ENCODE data around the gene CAPN8.
"Not testable (repeated sequence)": the region's sequence is repeated elsewhere in the genome, so short reads cannot be mapped to it uniquely, and the experiment has no call there.

CAPN8 gene

DNA sequence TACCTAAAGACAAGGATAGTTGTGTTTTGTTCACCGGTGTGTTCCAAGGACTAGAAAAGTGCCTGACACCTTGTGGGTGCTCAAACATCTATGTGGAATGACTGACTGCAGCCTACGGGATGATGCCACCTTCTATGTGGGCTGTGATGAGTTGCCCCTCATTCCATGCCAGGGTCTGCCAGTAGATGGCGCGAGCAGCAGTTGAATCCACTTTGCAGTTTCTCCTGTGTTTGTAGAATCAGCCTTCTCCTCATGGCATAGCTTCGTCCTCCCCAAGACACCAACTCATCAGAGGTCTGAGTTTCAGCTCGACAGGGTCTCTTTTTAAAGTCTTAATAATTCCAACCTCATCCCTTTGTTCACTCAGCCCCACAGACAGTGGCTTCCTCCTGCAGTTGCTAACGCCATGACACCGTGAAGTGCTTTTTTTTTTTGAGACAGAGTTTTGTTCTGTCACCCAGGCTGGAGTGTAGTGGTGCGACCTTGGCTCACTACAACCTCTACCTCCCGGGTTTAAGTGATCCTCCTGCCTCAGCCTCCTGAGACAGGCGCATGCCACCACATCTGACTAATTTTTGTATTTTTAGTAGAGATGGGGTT lies 133.7 kb downstream of the CAPN8 start:
- Histone ChIP-seq H3K36me3 (ENCODE audit: insufficient read depth, insufficient read length, low read length) (no peaks in the 10 kb centered on the region), H3K9ac (ENCODE audit: insufficient read length, low read depth) (no peak overlapping the region), H3K9me3 (ENCODE audit: insufficient read depth, low read length) (no peaks in the 10 kb centered on the region), H3K4me3 (ENCODE audit: insufficient read length, low read depth) (no peak overlapping the region), H3K27me3 (ENCODE audit: insufficient read depth, insufficient read length) (no peaks in the 10 kb centered on the region), H3K4me1 (ENCODE audit: insufficient read depth, insufficient read length) (no peaks in the 10 kb centered on the region)
- TF ChIP-seq SUZ12 (IDR thresholded peaks at IDR 0.05; ENCODE audit: extremely low read depth, insufficient read depth, insufficient read length), result no peak
- no peak for TF ChIP-seq ZNF274 (IDR thresholded peaks at IDR 0.05; ENCODE audit: low read depth, low read length)
- TF ChIP-seq YY1 (IDR thresholded peaks at IDR 0.05; ENCODE audit: insufficient read depth, insufficient read length), result no peak
- peak; percentile 66 for DNase-seq (ENCODE audit: low read depth, low spot score)

DNA sequence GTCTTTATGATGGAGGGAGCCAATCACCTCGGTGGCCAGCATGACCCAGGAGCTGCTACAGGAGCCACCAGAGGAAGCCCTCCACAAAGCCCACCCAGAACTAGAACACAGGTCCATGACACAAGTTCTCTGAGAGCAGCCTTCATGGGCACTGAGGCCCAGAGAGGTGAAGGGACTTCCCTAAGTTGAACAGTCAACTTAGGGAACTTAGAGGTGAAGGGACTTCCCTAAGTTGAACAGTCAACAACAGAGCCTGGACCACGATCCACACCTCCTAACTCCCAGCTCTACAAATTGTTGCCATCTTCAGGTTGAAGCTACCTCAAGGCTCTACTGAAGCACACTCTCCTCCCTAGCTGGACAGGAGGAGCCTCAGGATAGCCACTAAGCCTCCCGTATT lies 139.5 kb downstream of the CAPN8 start:
- no peak for DNase-seq (ENCODE audit: low read depth, low spot score)
- Histone ChIP-seq H3K36me3 (ENCODE audit: insufficient read depth, insufficient read length, low read length) (no peaks in the 10 kb centered on the region), H3K27me3 (ENCODE audit: insufficient read depth, insufficient read length) (no peaks in the 10 kb centered on the region), H3K4me3 (ENCODE audit: insufficient read length, low read depth) (no peak overlapping the region), H3K4me1 (ENCODE audit: insufficient read depth, insufficient read length) (no peaks in the 10 kb centered on the region), H3K9me3 (ENCODE audit: insufficient read depth, low read length) (no peaks in the 10 kb centered on the region), H3K9ac (ENCODE audit: insufficient read length, low read depth) (no peak overlapping the region)
- TF ChIP-seq YY1 (IDR thresholded peaks at IDR 0.05; ENCODE audit: insufficient read depth, insufficient read length), result no peak
- TF ChIP-seq SUZ12 (IDR thresholded peaks at IDR 0.05; ENCODE audit: extremely low read depth, insufficient read depth, insufficient read length), result no peak
- TF ChIP-seq ZNF274 (IDR thresholded peaks at IDR 0.05; ENCODE audit: low read depth, low read length), result no peak

DNA sequence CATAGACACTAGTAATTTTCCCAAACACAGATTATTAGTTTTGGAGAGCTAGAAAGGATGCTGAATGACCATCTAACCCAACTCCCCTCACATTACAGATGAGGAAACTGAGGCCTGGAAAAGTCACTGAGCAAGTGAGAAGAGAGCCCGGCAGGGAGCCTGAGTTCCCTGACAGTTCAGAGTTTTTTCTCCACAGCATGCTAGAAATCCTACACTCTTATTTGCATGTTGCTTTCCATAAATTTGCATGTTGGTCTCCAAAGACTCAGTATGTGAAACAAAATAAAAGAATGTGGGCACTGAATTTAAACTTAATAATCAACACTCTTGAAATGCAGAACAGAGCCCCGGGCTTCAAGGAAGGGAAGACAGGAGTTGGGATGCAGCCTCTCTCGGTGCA lies 140.0 kb downstream of the CAPN8 start:
- H3K36me3 ChIP-seq (ENCODE audit: insufficient read depth, insufficient read length, low read length), result no peaks in the 10 kb centered on the region

DNA sequence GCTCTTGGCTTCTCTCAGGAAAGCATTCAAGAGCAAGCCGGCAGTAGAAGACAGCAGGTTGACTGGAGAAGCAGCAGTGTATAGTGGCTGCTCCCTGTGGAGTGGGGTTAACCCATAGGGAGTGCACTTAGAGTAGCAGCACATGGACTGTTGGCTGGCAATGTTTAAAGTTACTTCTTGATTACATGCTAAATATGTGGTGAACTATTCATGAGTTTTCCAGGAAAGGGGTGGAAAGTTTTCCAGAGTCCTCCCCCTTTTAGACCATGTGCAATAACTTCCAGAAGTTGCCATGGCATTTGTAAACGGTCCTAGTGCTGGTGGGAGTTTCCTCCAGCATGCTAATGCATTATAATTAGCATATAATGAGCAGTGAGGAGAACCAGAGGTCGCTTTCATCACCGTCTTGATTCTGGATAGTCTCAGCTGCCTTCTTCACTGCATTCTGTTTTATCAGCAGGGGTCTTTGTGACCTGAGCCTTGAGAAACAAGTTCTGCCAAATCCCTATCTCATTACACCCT lies 140.5 kb downstream of the CAPN8 start:
- no peaks in the 10 kb centered on the region for H3K36me3 ChIP-seq (ENCODE audit: insufficient read depth, insufficient read length, low read length)
- no peaks in the 10 kb centered on the region for H3K27me3 ChIP-seq (ENCODE audit: insufficient read depth, insufficient read length)
- H3K9me3 ChIP-seq (ENCODE audit: insufficient read depth, low read length), result peaks cover 2% of the 10 kb centered on the region; the same call in 1 of the 2 replicates
- TF ChIP-seq YY1 (IDR thresholded peaks at IDR 0.05; ENCODE audit: insufficient read depth, insufficient read length) (no peak), SUZ12 (IDR thresholded peaks at IDR 0.05; ENCODE audit: extremely low read depth, insufficient read depth, insufficient read length) (no peak), ZNF274 (IDR thresholded peaks at IDR 0.05; ENCODE audit: low read depth, low read length) (no peak)
- DNase-seq (ENCODE audit: low read depth, low spot score), result no peak
- no peak overlapping the region for H3K4me3 ChIP-seq (ENCODE audit: insufficient read length, low read depth)
- no peaks in the 10 kb centered on the region for H3K4me1 ChIP-seq (ENCODE audit: insufficient read depth, insufficient read length)
- no peak overlapping the region for H3K9ac ChIP-seq (ENCODE audit: insufficient read length, low read depth)

More for the DNA sequence above, 140.0 kb downstream of the CAPN8 start:
- Histone ChIP-seq H3K4me1 (ENCODE audit: insufficient read depth, insufficient read length) (no peaks in the 10 kb centered on the region), H3K9me3 (ENCODE audit: insufficient read depth, low read length) (no peaks in the 10 kb centered on the region), H3K4me3 (ENCODE audit: insufficient read length, low read depth) (no peak overlapping the region), H3K27me3 (ENCODE audit: insufficient read depth, insufficient read length) (no peaks in the 10 kb centered on the region), H3K9ac (ENCODE audit: insufficient read length, low read depth) (no peak overlapping the region)
- DNase-seq (ENCODE audit: low read depth, low spot score), result no peak
- TF ChIP-seq YY1 (IDR thresholded peaks at IDR 0.05; ENCODE audit: insufficient read depth, insufficient read length), result no peak
- TF ChIP-seq SUZ12 (IDR thresholded peaks at IDR 0.05; ENCODE audit: extremely low read depth, insufficient read depth, insufficient read length), result no peak
- no peak for TF ChIP-seq ZNF274 (IDR thresholded peaks at IDR 0.05; ENCODE audit: low read depth, low read length)

DNA sequence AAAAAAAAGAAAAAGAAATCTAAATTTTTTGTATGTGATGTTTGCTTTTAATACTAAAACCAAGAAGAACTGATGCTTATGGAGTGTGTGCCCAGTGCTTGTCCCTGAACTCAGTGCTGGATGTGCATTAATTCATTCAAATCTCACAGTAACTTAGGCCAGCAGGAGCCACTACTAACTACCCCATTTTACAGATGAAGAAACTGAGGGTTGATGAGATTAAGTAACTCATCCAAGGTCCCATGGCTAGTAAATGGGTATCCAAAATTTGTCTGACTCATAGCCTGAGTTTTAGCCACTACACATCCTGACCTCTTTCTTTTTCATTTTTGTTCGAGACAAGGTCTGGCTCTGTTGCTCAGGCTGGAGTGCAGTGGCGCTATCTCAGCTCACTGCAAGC lies 144.4 kb downstream of the CAPN8 start:
- Histone ChIP-seq H3K27me3 (ENCODE audit: insufficient read depth, insufficient read length) (no peaks in the 10 kb centered on the region), H3K9ac (ENCODE audit: insufficient read length, low read depth) (no peak overlapping the region), H3K9me3 (ENCODE audit: insufficient read depth, low read length) (peaks cover 11% of the 10 kb centered on the region; the same call in 1 of the 2 replicates), H3K4me3 (ENCODE audit: insufficient read length, low read depth) (no peak overlapping the region), H3K36me3 (ENCODE audit: insufficient read depth, insufficient read length, low read length) (no peaks in the 10 kb centered on the region), H3K4me1 (ENCODE audit: insufficient read depth, insufficient read length) (no peaks in the 10 kb centered on the region)
- DNase-seq (ENCODE audit: low read depth, low spot score), result no peak
- TF ChIP-seq ZNF274 (IDR thresholded peaks at IDR 0.05; ENCODE audit: low read depth, low read length), result no peak
- no peak for TF ChIP-seq YY1 (IDR thresholded peaks at IDR 0.05; ENCODE audit: insufficient read depth, insufficient read length)
- no peak for TF ChIP-seq SUZ12 (IDR thresholded peaks at IDR 0.05; ENCODE audit: extremely low read depth, insufficient read depth, insufficient read length)

DNA sequence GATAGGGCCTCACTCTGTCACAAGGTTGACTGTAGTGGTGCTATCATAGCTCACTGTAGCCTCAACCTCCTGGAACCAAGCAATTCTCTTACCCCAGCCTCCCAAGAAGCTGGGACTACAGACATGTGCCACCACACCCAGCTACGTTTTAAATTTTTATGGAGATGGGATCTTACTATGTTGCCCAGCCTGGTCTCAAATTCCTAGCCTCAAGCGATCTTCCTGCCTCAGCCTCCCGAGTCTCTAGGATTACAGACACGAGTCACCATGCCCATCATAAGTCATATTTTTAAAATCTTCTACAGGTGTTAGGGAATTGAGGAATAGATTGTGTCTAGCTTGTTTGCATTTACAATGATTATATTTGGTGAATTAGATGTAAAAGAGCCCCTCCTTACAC lies 145.3 kb downstream of the CAPN8 start:
- no peaks in the 10 kb centered on the region for H3K36me3 ChIP-seq (ENCODE audit: insufficient read depth, insufficient read length, low read length)
- TF ChIP-seq SUZ12 (IDR thresholded peaks at IDR 0.05; ENCODE audit: extremely low read depth, insufficient read depth, insufficient read length), result no peak
- H3K9me3 ChIP-seq (ENCODE audit: insufficient read depth, low read length), result peaks cover 11% of the 10 kb centered on the region; the same call in 1 of the 2 replicates
- no peak for DNase-seq (ENCODE audit: low read depth, low spot score)
- H3K27me3 ChIP-seq (ENCODE audit: insufficient read depth, insufficient read length), result no peaks in the 10 kb centered on the region
- no peak overlapping the region for H3K9ac ChIP-seq (ENCODE audit: insufficient read length, low read depth)
- H3K4me1 ChIP-seq (ENCODE audit: insufficient read depth, insufficient read length), result no peaks in the 10 kb centered on the region
- H3K4me3 ChIP-seq (ENCODE audit: insufficient read length, low read depth), result no peak overlapping the region

DNA sequence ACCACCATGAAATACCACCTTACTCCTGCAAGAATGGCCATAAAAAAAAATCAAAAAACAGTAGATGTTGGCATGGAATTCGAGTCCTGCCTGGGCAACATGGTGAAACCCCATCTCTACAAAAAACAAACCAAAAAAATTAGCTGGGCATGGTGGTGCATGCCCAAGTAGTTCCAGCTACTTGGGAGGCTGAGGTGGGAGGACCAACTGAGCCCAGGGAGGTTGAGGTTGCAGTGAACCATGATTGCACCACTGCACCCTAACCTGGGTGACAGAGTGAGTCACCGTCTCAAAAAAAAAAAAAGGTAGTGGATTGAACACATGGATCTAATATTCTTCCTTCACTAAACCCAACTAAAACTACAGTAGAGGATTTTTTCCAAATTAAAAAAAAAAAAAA lies 146.4 kb downstream of the CAPN8 start:
- Histone ChIP-seq H3K4me3 (ENCODE audit: insufficient read length, low read depth) (no peak overlapping the region), H3K36me3 (ENCODE audit: insufficient read depth, insufficient read length, low read length) (no peaks in the 10 kb centered on the region), H3K27me3 (ENCODE audit: insufficient read depth, insufficient read length) (no peaks in the 10 kb centered on the region), H3K4me1 (ENCODE audit: insufficient read depth, insufficient read length) (no peaks in the 10 kb centered on the region), H3K9me3 (ENCODE audit: insufficient read depth, low read length) (peaks cover 11% of the 10 kb centered on the region; the same call in 1 of the 2 replicates), H3K9ac (ENCODE audit: insufficient read length, low read depth) (no peak overlapping the region)
- no peak for DNase-seq (ENCODE audit: low read depth, low spot score)
- TF ChIP-seq ZNF274 (IDR thresholded peaks at IDR 0.05; ENCODE audit: low read depth, low read length) (no peak), YY1 (IDR thresholded peaks at IDR 0.05; ENCODE audit: insufficient read depth, insufficient read length) (no peak), SUZ12 (IDR thresholded peaks at IDR 0.05; ENCODE audit: extremely low read depth, insufficient read depth, insufficient read length) (no peak)

DNA sequence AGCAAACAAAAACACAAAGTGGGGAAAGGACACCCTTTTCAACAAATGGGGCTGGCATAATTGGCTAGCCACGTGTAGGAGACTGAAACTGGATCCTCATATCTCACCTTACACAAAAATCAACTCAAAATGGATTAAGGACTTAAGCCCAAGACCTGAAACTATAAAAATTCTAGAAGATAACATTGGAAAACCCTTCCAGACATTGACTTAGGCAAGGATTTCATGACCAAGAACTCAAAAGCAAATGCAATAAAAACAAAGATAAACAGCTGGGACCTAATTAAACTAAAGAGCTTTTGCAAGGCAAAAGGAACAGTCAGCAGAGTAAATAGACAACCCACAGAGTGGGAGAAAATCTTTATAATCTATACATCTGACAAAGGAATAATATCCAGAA lies 146.9 kb downstream of the CAPN8 start:
- H3K9me3 ChIP-seq (ENCODE audit: insufficient read depth, low read length), result peaks cover 11% of the 10 kb centered on the region; the same call in 1 of the 2 replicates
- not testable (repeated sequence) for H3K9ac ChIP-seq (ENCODE audit: insufficient read length, low read depth); DNase-seq (ENCODE audit: low read depth, low spot score); H3K27me3 ChIP-seq (ENCODE audit: insufficient read depth, insufficient read length); H3K4me3 ChIP-seq (ENCODE audit: insufficient read length, low read depth); H3K36me3 ChIP-seq (ENCODE audit: insufficient read depth, insufficient read length, low read length); H3K4me1 ChIP-seq (ENCODE audit: insufficient read depth, insufficient read length)

Data from NT2/D1 (cell line).